Measurements from ENCODE around the gene ZNF33B. TPM values are rescaled to one million over a fixed set of nuclear protein-coding genes. Genes with fewer than 3 reads are reported as not detected.

The ZNF33B gene
- total and polyA plus RNA-seq, 2 experiments from 2014 or later: 9.9 to 18.7 TPM

GRCh38 chr10:42596196-42596595 lies 42.2 kb downstream of the ZNF33B start:
- TF ChIP-seq EZH2 (IDR thresholded peaks at IDR 0.05; ENCODE audit: borderline replicate concordance) (no peak), CTCF (IDR thresholded peaks at IDR 0.05; ENCODE audit: poor library complexity) (no peak), EZH2phosphoT487 (IDR thresholded peaks at IDR 0.05; ENCODE audit: low read depth, severe bottlenecking, unreplicated experiment) (no peak)
- Histone ChIP-seq H3K4me1 (ENCODE audit: insufficient read depth) (no peaks in the 10 kb centered on the region), H3K9me2 (replicated peaks; ENCODE audit: insufficient read depth) (no peaks in the 10 kb centered on the region)

DNA sequence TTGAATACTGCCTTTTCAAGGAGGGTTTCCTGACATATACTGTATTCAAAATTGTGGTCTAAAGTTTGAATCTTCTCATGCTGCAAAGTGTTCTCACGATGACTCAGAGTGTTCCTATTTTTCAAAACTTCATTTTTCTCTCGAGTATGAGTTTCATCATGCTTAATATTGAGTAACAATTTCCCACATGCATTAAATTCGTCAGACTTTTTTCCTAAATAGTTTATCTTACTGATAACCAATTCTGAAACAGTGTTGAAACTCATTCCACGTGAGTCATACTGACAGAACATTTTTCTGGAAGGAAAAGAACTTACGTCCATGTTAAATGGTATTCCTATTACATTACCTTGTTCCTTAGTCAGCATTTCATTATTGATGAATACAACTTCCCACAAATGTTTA lies 44.1 kb downstream of the ZNF33B start:
- Histone ChIP-seq H3K9me2 (replicated peaks; ENCODE audit: insufficient read depth) (no peaks in the 10 kb centered on the region), H3K27ac (peak overlapping the region; percentile 4), H3K79me2 (no peaks in the 10 kb centered on the region), H3K27me3 (no peaks in the 10 kb centered on the region), H3K36me3 (replicated peaks; ENCODE audit: insufficient read depth, low read depth) (peaks cover 26% of the 10 kb centered on the region), H3K4me2 (no peak overlapping the region), H3K4me3 (no peak overlapping the region), H2AFZ (no peak overlapping the region), H4K20me1 (ENCODE audit: insufficient read depth, poor library complexity, severe bottlenecking) (no peaks in the 10 kb centered on the region), H3K4me1 (ENCODE audit: insufficient read depth) (no peaks in the 10 kb centered on the region), H3K9me3 (ENCODE audit: low read depth) (peaks cover 57% of the 10 kb centered on the region)
- TF ChIP-seq CTCF (IDR thresholded peaks at IDR 0.05; ENCODE audit: poor library complexity) (no peak), EZH2phosphoT487 (IDR thresholded peaks at IDR 0.05; ENCODE audit: low read depth, severe bottlenecking, unreplicated experiment) (no peak), EZH2 (IDR thresholded peaks at IDR 0.05; ENCODE audit: borderline replicate concordance) (no peak)
- WGBS (ENCODE audit: low lambda C conversion rate, missing lambda C conversion rate): 70% methylated on average over 5 of the region's 5 CpGs
- DNase-seq (ENCODE audit: low spot score): no peak

More at GRCh38 chr10:42596196-42596595, 42.2 kb downstream of the ZNF33B start:
- H3K79me2 ChIP-seq: no peaks in the 10 kb centered on the region
- no peaks in the 10 kb centered on the region for H3K27me3 ChIP-seq
- H3K36me3 ChIP-seq (replicated peaks; ENCODE audit: insufficient read depth, low read depth): peaks cover 15% of the 10 kb centered on the region
- H3K27ac ChIP-seq: no peak overlapping the region
- no peak overlapping the region for H3K4me2 ChIP-seq
- no peak overlapping the region for H2AFZ ChIP-seq
- DNase-seq (ENCODE audit: low spot score): no peak
- H3K4me3 ChIP-seq: no peak overlapping the region
- peaks cover 49% of the 10 kb centered on the region for H3K9me3 ChIP-seq (ENCODE audit: low read depth)
- H4K20me1 ChIP-seq (ENCODE audit: insufficient read depth, poor library complexity, severe bottlenecking): no peaks in the 10 kb centered on the region

GRCh38 chr10:42593284-42593683 lies 45.1 kb downstream of the ZNF33B start:
- no peaks in the 10 kb centered on the region for H3K79me2 ChIP-seq
- no peak overlapping the region for H3K4me2 ChIP-seq
- no peaks in the 10 kb centered on the region for H3K27me3 ChIP-seq
- H3K27ac ChIP-seq: no peak overlapping the region
- no peak overlapping the region for H2AFZ ChIP-seq
- no peak overlapping the region for H3K4me3 ChIP-seq
- peaks cover 57% of the 10 kb centered on the region for H3K9me3 ChIP-seq (ENCODE audit: low read depth)
- WGBS (ENCODE audit: low lambda C conversion rate, missing lambda C conversion rate): 93% methylated on average over 1 of the region's 1 CpG
- no peaks in the 10 kb centered on the region for H3K4me1 ChIP-seq (ENCODE audit: insufficient read depth)
- no peaks in the 10 kb centered on the region for H4K20me1 ChIP-seq (ENCODE audit: insufficient read depth, poor library complexity, severe bottlenecking)
- H3K9me2 ChIP-seq (replicated peaks; ENCODE audit: insufficient read depth): no peaks in the 10 kb centered on the region
- TF ChIP-seq EZH2phosphoT487 (IDR thresholded peaks at IDR 0.05; ENCODE audit: low read depth, severe bottlenecking, unreplicated experiment) (no peak), EZH2 (IDR thresholded peaks at IDR 0.05; ENCODE audit: borderline replicate concordance) (no peak), CTCF (IDR thresholded peaks at IDR 0.05; ENCODE audit: poor library complexity) (no peak)
- peaks cover 26% of the 10 kb centered on the region for H3K36me3 ChIP-seq (replicated peaks; ENCODE audit: insufficient read depth, low read depth)
- DNase-seq (ENCODE audit: low spot score): no peak

- H3K36me3 ChIP-seq (replicated peaks; ENCODE audit: insufficient read depth, low read depth): no peaks in the 10 kb centered on the region
- 92% methylated on average over 5 of the region's 5 CpGs for WGBS (ENCODE audit: low lambda C conversion rate, missing lambda C conversion rate)
- no peaks in the 10 kb centered on the region for H3K9me3 ChIP-seq (ENCODE audit: low read depth)
These were observed 54.5 kb downstream of the ZNF33B start for GRCh38 chr10:42583828-42584227.

More at GRCh38 chr10:42583828-42584227, 54.5 kb downstream of the ZNF33B start:
- no peak for TF ChIP-seq EZH2phosphoT487 (IDR thresholded peaks at IDR 0.05; ENCODE audit: low read depth, severe bottlenecking, unreplicated experiment)
- TF ChIP-seq CTCF (IDR thresholded peaks at IDR 0.05; ENCODE audit: poor library complexity): no peak
- TF ChIP-seq EZH2 (IDR thresholded peaks at IDR 0.05; ENCODE audit: borderline replicate concordance): no peak
- DNase-seq (ENCODE audit: low spot score): no peak
- Histone ChIP-seq H3K4me3 (no peak overlapping the region), H3K27me3 (no peaks in the 10 kb centered on the region), H3K9me2 (replicated peaks; ENCODE audit: insufficient read depth) (no peaks in the 10 kb centered on the region), H3K4me2 (no peak overlapping the region), H3K27ac (no peak overlapping the region), H4K20me1 (ENCODE audit: insufficient read depth, poor library complexity, severe bottlenecking) (no peaks in the 10 kb centered on the region), H3K79me2 (no peaks in the 10 kb centered on the region), H2AFZ (no peak overlapping the region), H3K4me1 (ENCODE audit: insufficient read depth) (no peaks in the 10 kb centered on the region)

Data from hepatocyte (in vitro differentiated cells).